Loucy (cell line): ENCODE results near the gene RELA.

Experiments used
- EZH2phosphoT487 ChIP-seq: fragments of 200-600 bp; IDR thresholded peaks from 2 replicates; pipeline ENCODE4 v1.6.1; 2018; ENCODE audit warnings: antibody characterized with exemption, mild to moderate bottlenecking, moderate library complexity, borderline replicate concordance
- TF ChIP-seq, protein P1 (sequence below): fragments of 200-600 bp; sonication (generic); conservative IDR thresholded peaks from 2 replicates; pipeline ENCODE4 v1.5.1; 2014; ENCODE audit warnings: mild to moderate bottlenecking, antibody characterized with exemption, low read length

DNA sequence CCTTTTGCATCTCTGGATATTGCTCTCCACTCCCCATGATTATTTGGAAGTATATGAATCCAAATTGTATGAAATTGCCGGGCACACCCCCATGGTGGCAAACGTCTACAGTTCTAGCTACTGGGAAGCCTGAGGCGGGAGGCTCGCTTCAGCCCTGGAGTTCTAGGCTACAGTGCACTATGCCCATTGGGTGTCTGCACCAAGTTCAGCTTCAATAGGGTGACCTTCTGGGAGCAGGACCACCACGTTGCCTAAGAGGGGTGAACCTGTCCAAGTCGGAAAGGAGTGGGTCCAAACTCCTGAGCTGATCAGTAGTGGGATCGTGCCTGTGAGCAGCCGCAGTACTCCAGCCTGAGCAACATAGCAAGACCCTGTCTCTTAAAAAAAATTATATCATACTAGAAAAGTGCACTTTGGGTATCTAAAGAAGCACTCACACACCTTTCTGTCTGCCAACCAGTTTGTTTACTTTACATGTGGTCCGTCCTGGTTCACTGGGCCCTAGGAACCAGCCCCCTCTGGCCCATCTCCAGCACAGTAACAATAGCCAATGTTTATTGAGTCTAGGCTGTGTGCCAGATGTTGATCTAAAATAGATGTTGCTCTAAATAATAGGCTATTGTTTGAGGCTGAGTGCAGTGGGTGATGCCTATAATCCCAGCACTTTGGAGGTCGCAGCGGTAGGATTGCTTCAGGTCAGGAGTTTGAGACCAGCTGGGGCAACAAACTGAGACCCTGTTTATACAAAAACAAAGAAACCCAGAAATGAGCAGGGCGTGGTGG, 32.9 kb upstream of the RELA start:
- TF ChIP-seq, protein P1, sequence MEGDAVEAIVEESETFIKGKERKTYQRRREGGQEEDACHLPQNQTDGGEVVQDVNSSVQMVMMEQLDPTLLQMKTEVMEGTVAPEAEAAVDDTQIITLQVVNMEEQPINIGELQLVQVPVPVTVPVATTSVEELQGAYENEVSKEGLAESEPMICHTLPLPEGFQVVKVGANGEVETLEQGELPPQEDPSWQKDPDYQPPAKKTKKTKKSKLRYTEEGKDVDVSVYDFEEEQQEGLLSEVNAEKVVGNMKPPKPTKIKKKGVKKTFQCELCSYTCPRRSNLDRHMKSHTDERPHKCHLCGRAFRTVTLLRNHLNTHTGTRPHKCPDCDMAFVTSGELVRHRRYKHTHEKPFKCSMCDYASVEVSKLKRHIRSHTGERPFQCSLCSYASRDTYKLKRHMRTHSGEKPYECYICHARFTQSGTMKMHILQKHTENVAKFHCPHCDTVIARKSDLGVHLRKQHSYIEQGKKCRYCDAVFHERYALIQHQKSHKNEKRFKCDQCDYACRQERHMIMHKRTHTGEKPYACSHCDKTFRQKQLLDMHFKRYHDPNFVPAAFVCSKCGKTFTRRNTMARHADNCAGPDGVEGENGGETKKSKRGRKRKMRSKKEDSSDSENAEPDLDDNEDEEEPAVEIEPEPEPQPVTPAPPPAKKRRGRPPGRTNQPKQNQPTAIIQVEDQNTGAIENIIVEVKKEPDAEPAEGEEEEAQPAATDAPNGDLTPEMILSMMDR = no peak
- TF ChIP-seq EZH2phosphoT487 = no peak
